PFSK-1 (cell line): ENCODE measurements around the gene WFS1. TPM values are rescaled to one million over a fixed set of nuclear protein-coding genes. Genes with fewer than 3 reads are reported as not detected.

Source experiments
- FOXP2 ChIP-seq: optimal IDR thresholded peaks from 2 replicates; pipeline ENCODE3; 2011; ENCODE audit warnings: borderline replicate concordance, control low read depth, inconsistent platforms; ENCODE audit not compliant: insufficient read depth; ENCODE audit errors: extremely low read length, extremely low read depth
- POLR2AphosphoS5 ChIP-seq: IDR thresholded peaks from 2 replicates; pipeline ENCODE4 v1.6.1; 2012; ENCODE audit warnings: low read depth, mild to moderate bottlenecking, control low read depth, low read length, moderate library complexity
- REST ChIP-seq, 2 experiments: IDR thresholded peaks; 2 replicates each; pipeline versions ENCODE4 v1.6.1 to v1.8.0; 2011 to 2012; ENCODE audit warnings: low read depth in 2 of 2, low read length in 2 of 2, control low read depth in 1 of 2, inconsistent platforms in 1 of 2, mild to moderate bottlenecking in 1 of 2, moderate library complexity in 1 of 2; ENCODE audit not compliant: insufficient read depth in 1 of 2
- SIN3A ChIP-seq: IDR thresholded peaks from 2 replicates; pipeline ENCODE4 v1.6.1; 2012; ENCODE audit warnings: mild to moderate bottlenecking, low read length, moderate library complexity, borderline replicate concordance; ENCODE audit not compliant: insufficient read depth
- TAF1 ChIP-seq: IDR thresholded peaks from 2 replicates; pipeline ENCODE4 v1.6.1; 2012; ENCODE audit warnings: low read length, control low read depth, borderline replicate concordance; ENCODE audit not compliant: insufficient read depth
- polyA plus RNA-seq: library from polyadenylated mRNA; unstranded; fragments of >200 nt; gene quantifications from one replicate; pipeline ENCODE4 v1.2.1, GENCODE V29; 2012; ENCODE audit warnings: low read depth, missing spikeins; ENCODE audit not compliant: insufficient read length

Gene WFS1, protein sequence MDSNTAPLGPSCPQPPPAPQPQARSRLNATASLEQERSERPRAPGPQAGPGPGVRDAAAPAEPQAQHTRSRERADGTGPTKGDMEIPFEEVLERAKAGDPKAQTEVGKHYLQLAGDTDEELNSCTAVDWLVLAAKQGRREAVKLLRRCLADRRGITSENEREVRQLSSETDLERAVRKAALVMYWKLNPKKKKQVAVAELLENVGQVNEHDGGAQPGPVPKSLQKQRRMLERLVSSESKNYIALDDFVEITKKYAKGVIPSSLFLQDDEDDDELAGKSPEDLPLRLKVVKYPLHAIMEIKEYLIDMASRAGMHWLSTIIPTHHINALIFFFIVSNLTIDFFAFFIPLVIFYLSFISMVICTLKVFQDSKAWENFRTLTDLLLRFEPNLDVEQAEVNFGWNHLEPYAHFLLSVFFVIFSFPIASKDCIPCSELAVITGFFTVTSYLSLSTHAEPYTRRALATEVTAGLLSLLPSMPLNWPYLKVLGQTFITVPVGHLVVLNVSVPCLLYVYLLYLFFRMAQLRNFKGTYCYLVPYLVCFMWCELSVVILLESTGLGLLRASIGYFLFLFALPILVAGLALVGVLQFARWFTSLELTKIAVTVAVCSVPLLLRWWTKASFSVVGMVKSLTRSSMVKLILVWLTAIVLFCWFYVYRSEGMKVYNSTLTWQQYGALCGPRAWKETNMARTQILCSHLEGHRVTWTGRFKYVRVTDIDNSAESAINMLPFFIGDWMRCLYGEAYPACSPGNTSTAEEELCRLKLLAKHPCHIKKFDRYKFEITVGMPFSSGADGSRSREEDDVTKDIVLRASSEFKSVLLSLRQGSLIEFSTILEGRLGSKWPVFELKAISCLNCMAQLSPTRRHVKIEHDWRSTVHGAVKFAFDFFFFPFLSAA
- polyA plus RNA-seq, result 14.3 TPM

- TF ChIP-seq REST (IDR thresholded peaks at IDR 0.05; ENCODE audit: insufficient read depth in 1 of 2, low read depth in 2 of 2, low read length in 2 of 2), result 0 out of 4 replicates have a peak, but pooled peaks of 1 of the 2 experiments have one; percentile 33
- TF ChIP-seq POLR2AphosphoS5, result peak; percentile 65; the same call in 1 of the 2 replicates
- no peak for TF ChIP-seq FOXP2
- peak; percentile 71; the same call in 1 of the 2 replicates for TF ChIP-seq TAF1
- 0 out of 2 replicates have a peak, but pooled peaks have one; percentile 40 for TF ChIP-seq SIN3A
These were observed at the start of gene WFS1 for GRCh38 chr4:6269616-6270511. Gene WFS1, plus strand, starts transcription at chr4:6269850. Its CDS starts 7,606 bp downstream, at chr4:6277456.

DNA sequence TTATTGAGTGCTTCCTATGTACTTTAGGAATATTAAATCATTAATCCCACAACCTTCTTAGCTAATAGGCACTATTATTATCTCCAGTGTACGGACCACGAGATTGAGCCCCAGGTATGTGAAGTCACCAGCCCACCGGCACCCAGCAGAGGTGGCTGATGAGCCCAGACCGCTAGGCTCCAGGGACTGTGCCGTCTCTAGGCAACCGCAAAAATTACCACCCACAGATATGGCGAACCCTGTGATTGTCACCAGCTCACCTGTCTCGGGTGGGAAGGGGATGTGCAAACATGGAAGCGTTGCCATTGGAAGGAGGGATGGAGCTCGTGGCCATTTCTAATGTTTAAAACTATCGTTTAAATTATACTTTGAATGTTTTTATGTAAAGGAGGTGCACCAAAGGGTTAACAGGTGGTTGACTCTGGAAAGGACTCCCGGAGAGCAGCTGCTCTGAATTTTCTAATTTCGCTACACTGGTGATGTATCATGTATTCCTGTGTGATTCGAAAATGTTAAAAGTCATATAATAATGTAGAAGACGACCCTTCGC lies 48.3 kb upstream of the WFS1 start:
- TF ChIP-seq SIN3A, result no peak

- TF ChIP-seq FOXP2 (no peak), REST (IDR thresholded peaks at IDR 0.05; ENCODE audit: insufficient read depth in 1 of 2, low read depth in 2 of 2, low read length in 2 of 2) (no peak), TAF1 (no peak), POLR2AphosphoS5 (no peak), SIN3A (no peak)
These were observed 47.5 kb upstream of the WFS1 start for GRCh38 chr4:6221851-6222760.

DNA sequence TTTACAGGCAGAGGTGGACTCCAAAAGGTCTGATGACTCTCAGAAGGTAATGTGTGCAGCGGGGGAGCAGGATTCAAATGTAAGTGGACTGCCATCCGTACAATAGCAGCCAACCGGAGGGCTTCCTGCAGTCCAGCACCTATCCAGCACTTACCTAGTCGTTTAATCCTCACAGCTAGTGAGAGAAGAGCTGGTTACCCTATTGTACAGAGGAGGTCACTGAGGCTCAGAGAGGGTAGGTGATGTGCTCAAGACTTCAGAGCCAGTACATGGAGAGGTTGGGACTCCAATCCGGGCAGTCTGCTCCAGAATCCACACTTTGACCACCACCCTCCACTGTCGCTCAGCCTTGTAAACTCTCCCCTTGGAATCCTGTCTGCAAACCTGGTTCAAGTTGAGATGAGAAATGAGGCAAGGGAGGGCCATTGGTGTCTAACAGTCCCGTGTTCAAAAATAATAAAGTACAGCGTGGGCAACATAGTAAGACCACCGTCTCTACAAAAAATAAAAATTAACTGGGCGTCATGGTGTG lies 46.8 kb upstream of the WFS1 start:
- TF ChIP-seq REST (IDR thresholded peaks at IDR 0.05; ENCODE audit: insufficient read depth in 1 of 2, low read depth in 2 of 2, low read length in 2 of 2), result no peak
- no peak for TF ChIP-seq FOXP2
- no peak for TF ChIP-seq POLR2AphosphoS5
- TF ChIP-seq TAF1, result no peak
- TF ChIP-seq SIN3A, result no peak
